Right lobe of liver (tissue), 6 donors: ENCODE measurements around the gene SERPINA10. TPM values are rescaled to one million over a fixed set of nuclear protein-coding genes. Genes with fewer than 3 reads are reported as not detected.
"Not testable (repeated sequence)": the region's sequence is repeated elsewhere in the genome, so short reads cannot be mapped to it uniquely, and the experiment has no call there.

Experiments
- ATAC-seq, 4 donors: fragments of 200-7000 bp; cut with Tn5 transposase; one replicate each; pipeline ENCODE4 v1.9.1; 2020; ENCODE audit warnings: mild to moderate bottlenecking in 4 of 4, moderate library complexity in 4 of 4
- DNase-seq, 3 donors: peaks; one replicate each; pipeline ENCODE4 v3.0.0-alpha.2; 2020
- H3K27ac ChIP-seq, 3 donors: fragments of 200-600 bp; one replicate each; pipeline ENCODE4 v1.8.0; 2022
- H3K27me3 ChIP-seq, 2 donors: fragments of 200-600 bp; one replicate each; pipeline ENCODE4 v1.8.0; 2022
- H3K36me3 ChIP-seq, 4 donors: fragments of 200-600 bp; sonication (generic) in 1 of 4; one replicate each; pipeline versions ENCODE4 v1.5.1 to v1.8.0; 2017 to 2022; ENCODE audit warnings: control low read depth in 1 of 4
- H3K4me1 ChIP-seq, 4 donors: fragments of 200-600 bp; sonication (generic) in 1 of 4; one replicate each; pipeline versions ENCODE4 v1.5.1 to v1.8.0; 2017 to 2022; ENCODE audit warnings: control low read depth in 1 of 4
- H3K4me3 ChIP-seq, 3 donors: fragments of 200-600 bp; one replicate each; pipeline ENCODE4 v1.8.0; 2022
- H3K9me3 ChIP-seq, 4 donors: fragments of 200-600 bp; sonication (generic) in 1 of 4; one replicate each; pipeline versions ENCODE4 v1.5.1 to v1.8.0; 2017 to 2022; ENCODE audit warnings: control low read depth in 1 of 4
- CTCF ChIP-seq, 4 donors: fragments of 200-600 bp in 3 of 4; fragments of 450-650 bp in 1 of 4; IDR thresholded peaks; one replicate each; pipeline versions ENCODE4 v1.5.1 to v1.8.0; 2016 to 2022; ENCODE audit warnings: antibody characterized with exemption in 4 of 4, mild to moderate bottlenecking in 2 of 4
- POLR2A ChIP-seq: fragments of 450-650 bp; IDR thresholded peaks from one replicate; pipeline ENCODE4 v1.6.1; 2017; ENCODE audit warnings: antibody characterized with exemption, mild to moderate bottlenecking
- WGBS: methylation state at CpG from one replicate; pipeline ENCODE4 v1.1.6; 2018; ENCODE audit warnings: low coverage, low lambda C conversion rate; ENCODE audit not compliant: insufficient coverage; ENCODE audit errors: missing lambda C conversion rate; 5-methylcytosine and 5-hydroxymethylcytosine counted together
- intact Hi-C, 2 donors: fragments of 100-400 bp; cut with DNase I; formaldehyde crosslinking; loops; one replicate each; pipeline versions ENCODE4 v1.11.2 to v1.14.1; 2022
- total RNA-seq, 6 experiments: library from RNA; depleted of rRNA in 2 of 6; stranded (reverse); fragments of >200 nt in 2 of 6; fragmentation: NEBNext Ultra II Directional in 3 of 6; extraction: Animal tissue kit (Norgen Biotek cat#: 25700) in 3 of 6; gene quantifications; one replicate each; pipeline versions ENCODE4 v1.1.0 to v1.2.4, GENCODE V29; 2016 to 2023
- donor health status: DM: no; HTN: yes; CAD: no.
- donor health status: DM: no; HTN: no; CAD: no.
- donor health status: DM: no; HTN: no; CAD: no.
- donor health status: DM: no; HTN: yes; CAD: no.
- donor health status: DM: no; HTN: yes; CAD: no.

SERPINA10 gene
- total RNA-seq, 6 experiments from 2014 or later, result 114 to 400 (median 239) TPM

GRCh38 chr14:94267352-94267751 lies 25.7 kb downstream of the SERPINA10 start:
- ATAC-seq (no peak), DNase-seq (no peak)
- no peaks in the 10 kb centered on the region for H3K4me1 ChIP-seq
- no peak overlapping the region for H3K27ac ChIP-seq
- no peaks in the 10 kb centered on the region for H3K9me3 ChIP-seq
- no peaks in the 10 kb centered on the region for H3K36me3 ChIP-seq
- no peaks in the 10 kb centered on the region for H3K27me3 ChIP-seq
- no peak overlapping the region for H3K4me3 ChIP-seq
- TF ChIP-seq CTCF (IDR thresholded peaks at IDR 0.05), result no peak
- no peak for TF ChIP-seq POLR2A
- 80% methylated on average over 1 of the region's 1 CpG for WGBS
- intact Hi-C loops, result no loop called here

GRCh38 chr14:94264195-94264594 lies 28.9 kb downstream of the SERPINA10 start:
- 58% methylated on average over 3 of the region's 3 CpGs for WGBS
- intact Hi-C loops, DNase-seq, ATAC-seq, H3K4me3 ChIP-seq, H3K9me3 ChIP-seq, H3K27me3 ChIP-seq, H3K4me1 ChIP-seq, H3K36me3 ChIP-seq, H3K27ac ChIP-seq: not testable (repeated sequence)

- Histone ChIP-seq H3K9me3 (no peaks in the 10 kb centered on the region), H3K27me3 (no peaks in the 10 kb centered on the region), H3K27ac (no peak overlapping the region), H3K4me1 (no peaks in the 10 kb centered on the region), H3K4me3 (no peak overlapping the region), H3K36me3 (no peaks in the 10 kb centered on the region)
- DNase-seq (no peak), ATAC-seq (no peak)
- 79% methylated on average over 2 of the region's 2 CpGs for WGBS
- intact Hi-C loops, result no loop called here
- no peak for TF ChIP-seq POLR2A
- no peak for TF ChIP-seq CTCF (IDR thresholded peaks at IDR 0.05)
Measured at GRCh38 chr14:94244182-94244581, 48.9 kb downstream of the SERPINA10 start.

- Histone ChIP-seq H3K9me3 (no peaks in the 10 kb centered on the region), H3K27me3 (no peaks in the 10 kb centered on the region), H3K4me1 (no peaks in the 10 kb centered on the region), H3K36me3 (no peaks in the 10 kb centered on the region), H3K4me3 (no peak overlapping the region), H3K27ac (no peak overlapping the region)
- intact Hi-C loops, result no loop called here
- no peak for TF ChIP-seq CTCF (IDR thresholded peaks at IDR 0.05)
- no peak for TF ChIP-seq POLR2A
- ATAC-seq (no peak), DNase-seq (no peak)
- WGBS, result 91% methylated on average over 2 of the region's 2 CpGs
Measured at GRCh38 chr14:94239406-94239805, 53.7 kb downstream of the SERPINA10 start.

- H3K4me3 ChIP-seq, result no peak overlapping the region
- no CpG with 5 or more reads among the region's 4 CpGs for WGBS
- H3K27ac ChIP-seq, result no peak overlapping the region
- H3K36me3 ChIP-seq, result no peaks in the 10 kb centered on the region
- no peaks in the 10 kb centered on the region for H3K9me3 ChIP-seq
- H3K27me3 ChIP-seq, result no peaks in the 10 kb centered on the region
- no peak for TF ChIP-seq POLR2A
- TF ChIP-seq CTCF (IDR thresholded peaks at IDR 0.05), result no peak
- intact Hi-C loops, result no loop called here
- H3K4me1 ChIP-seq, result no peaks in the 10 kb centered on the region
- ATAC-seq (no peak), DNase-seq (no peak)
Measured at GRCh38 chr14:94237983-94238382, 55.1 kb downstream of the SERPINA10 start.
